ENCODE measurements around the gene STIM2.
A peak's percentile ranks its signal among the peaks of the same experiment; 100 is the strongest.
"Not testable (repeated sequence)": the region's sequence is repeated elsewhere in the genome, so short reads cannot be mapped to it uniquely, and the experiment has no call there.

STIM2 gene
- total RNA-seq = 36.7 to 97.2 (median 71.1) reads per million in 3 experiments

- DNase-seq = peak; percentile 99
Observed at GRCh38 chr4:26860157-26860921, at the start of gene STIM2. TSS of gene STIM2 (plus strand) at chr4:26860841.

GRCh38 chr4:26811571-26811970 lies 49.1 kb upstream of the STIM2 start:
- DNase-seq = not testable (repeated sequence)

DNA sequence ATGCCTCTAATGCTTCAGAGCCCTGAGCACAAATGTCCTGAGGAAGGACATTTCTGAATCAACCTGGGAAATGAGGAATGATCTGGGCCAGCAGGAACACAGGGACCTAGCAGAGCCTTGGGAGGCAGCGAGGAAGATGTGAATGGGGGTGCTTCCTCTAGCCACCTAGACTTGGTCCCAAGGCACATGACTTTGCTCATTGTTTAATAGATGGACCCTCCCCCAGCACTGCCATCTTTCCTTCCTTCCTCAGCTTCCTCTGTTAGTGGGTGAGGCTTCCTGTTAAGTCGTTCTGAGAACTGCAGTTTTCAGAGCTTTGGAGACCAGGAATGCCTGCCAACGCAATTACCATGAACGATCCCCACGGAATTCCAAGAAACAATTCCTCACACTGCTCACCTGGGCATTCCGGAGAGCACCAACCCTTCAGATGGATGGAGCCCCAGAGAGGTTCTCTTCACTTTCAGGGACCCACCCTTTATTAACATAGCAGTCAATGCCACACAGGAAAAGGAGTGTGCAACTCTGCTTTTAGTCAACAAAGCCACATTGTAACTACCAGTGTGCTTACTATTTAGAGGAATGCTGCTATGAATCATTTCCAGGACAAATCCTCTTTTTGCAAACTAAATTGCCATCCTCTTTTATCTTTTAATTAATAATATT lies 48.5 kb upstream of the STIM2 start:
- DNase-seq = no peak

DNA sequence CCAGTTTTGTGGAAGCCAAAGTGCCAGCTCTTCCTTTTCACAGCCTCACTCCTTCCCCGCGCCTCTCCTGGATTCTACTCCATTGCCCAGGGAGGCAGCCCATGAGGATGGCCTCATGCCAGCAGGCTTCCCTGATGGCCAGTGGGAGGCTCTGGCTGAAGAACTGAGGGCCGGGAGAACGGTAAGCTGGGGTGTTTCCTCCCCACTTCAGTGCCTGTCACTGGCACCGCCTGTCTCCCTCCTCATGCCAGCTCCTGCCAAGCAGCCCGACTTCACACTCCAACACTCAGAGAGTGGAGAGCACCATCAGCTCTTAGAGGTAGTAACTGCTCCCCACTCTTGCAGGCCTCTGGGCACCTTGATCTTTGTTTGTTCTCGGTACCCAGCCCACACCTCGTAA lies 46.9 kb upstream of the STIM2 start:
- no peak for DNase-seq

GRCh38 chr4:26815199-26815598 lies 45.4 kb upstream of the STIM2 start:
- DNase-seq = no peak

GRCh38 chr4:26815706-26816105 lies 44.9 kb upstream of the STIM2 start:
- DNase-seq = no peak

DNA sequence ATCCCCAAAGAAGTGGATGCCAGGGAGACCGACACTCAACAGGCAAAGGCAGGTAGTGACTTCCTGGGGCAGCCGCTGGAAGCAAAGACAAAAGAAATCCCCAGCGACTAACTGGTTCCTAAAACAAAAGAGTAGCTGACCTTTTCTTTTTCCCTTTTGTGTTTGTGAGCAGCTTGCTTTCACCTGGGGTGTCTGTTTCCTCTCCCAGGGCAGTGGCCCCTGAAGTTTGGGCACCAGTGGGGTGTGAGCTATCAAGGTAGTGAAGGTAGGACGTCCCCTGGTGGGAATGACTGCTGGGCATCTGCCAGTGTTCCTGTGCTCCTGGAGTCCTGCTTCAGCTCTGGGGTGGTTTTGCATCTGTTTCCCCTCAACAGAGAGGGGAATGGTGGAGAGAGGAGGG lies 41.6 kb upstream of the STIM2 start:
- no peak for DNase-seq

DNA sequence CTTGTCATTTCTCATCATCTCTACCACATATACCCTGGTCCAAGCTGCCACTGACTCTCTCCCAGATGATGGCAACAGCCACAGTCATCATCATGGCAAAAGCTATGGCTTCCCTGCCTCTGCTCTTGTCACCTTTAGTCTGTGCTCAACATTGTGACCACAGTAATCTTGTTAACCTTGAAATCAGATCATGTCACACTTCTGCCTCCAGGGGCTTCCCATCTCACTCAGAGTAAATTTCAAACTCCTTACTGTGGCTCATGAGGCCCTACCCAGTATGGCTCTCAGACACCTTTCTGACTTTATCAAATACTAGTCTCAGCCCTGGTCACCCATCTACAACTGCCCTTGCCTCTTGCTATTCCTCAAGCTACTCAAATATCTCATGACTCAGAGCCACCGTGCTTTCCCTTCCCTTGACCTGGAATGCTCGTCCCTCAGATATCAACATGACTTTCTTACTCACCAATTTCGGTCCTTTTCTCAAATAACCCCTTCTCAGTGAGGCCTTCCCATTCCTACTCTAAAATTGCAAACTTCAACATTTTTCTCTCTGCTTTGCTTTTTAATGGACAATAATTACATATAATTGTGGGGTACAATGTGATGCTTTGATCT lies 41.1 kb upstream of the STIM2 start:
- DNase-seq = no peak

DNA sequence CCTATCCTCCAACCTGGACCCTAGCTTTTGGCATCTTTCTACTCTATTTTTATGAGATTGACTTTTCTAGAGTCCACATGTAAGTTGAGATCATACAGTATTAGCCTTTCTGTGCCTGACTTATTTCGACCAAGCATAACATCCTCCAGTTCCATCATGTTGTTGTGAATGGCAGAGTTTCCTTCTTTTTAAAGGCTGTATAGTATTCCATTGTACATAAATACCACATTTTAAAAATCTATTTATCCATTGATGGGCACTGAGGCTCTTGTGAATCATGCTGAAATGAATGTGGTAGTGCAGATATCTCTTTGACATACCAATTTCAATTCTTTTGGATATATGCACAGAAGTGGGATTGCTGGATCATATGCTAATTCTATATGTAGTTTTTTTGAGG lies 40.3 kb upstream of the STIM2 start:
- no peak for DNase-seq

- no peak for DNase-seq
Observed at GRCh38 chr4:26821031-26821430, 39.6 kb upstream of the STIM2 start.

GRCh38 chr4:26821677-26822503 lies 38.8 kb upstream of the STIM2 start:
- no peak for DNase-seq

GRCh38 chr4:26822546-26822945 lies 38.1 kb upstream of the STIM2 start:
- DNase-seq = no peak

- DNase-seq = not testable (repeated sequence)
Observed at GRCh38 chr4:26822974-26823373, 37.7 kb upstream of the STIM2 start.

GRCh38 chr4:26823583-26823982 lies 37.1 kb upstream of the STIM2 start:
- no peak for DNase-seq

DNA sequence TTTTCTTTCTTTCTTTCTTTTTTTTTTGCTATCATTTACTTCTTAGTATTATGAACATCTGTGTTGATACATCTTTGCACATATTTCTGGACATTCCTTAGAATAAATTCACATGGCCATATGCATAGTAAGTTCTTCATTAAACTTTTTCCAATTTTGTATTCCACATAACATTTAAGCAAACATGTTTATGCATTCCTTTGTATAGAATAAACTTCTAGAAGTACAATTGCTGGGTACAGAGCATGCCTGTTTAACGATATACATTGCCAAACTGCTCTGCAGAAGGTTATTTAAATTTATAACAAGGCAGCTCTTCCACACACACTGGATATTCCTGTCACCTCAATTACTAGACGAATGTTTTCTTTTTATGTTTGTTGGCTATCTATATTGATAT lies 36.0 kb upstream of the STIM2 start:
- DNase-seq = no peak

- no peak for DNase-seq
Observed at GRCh38 chr4:26826721-26827120, 33.9 kb upstream of the STIM2 start.

DNA sequence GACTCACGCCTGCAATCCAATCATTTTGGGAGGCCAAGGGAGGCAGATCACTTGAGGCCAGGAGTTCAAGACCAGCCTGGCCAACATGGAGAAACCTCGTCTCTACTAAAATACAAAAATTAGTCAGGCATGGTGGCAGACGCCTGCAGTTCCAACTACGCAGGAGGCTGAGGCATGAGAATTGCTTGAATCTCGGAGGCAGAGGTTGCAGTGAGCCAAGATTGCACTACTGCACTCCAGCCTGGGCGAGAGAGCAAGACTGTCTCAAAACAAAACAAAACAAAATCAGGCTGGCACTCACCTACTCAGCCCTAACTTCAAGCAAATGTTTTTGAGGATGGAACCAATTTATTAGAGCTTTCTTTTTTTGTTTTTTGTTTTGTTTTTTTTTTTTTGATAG lies 33.3 kb upstream of the STIM2 start:
- DNase-seq = not testable (repeated sequence)

DNA sequence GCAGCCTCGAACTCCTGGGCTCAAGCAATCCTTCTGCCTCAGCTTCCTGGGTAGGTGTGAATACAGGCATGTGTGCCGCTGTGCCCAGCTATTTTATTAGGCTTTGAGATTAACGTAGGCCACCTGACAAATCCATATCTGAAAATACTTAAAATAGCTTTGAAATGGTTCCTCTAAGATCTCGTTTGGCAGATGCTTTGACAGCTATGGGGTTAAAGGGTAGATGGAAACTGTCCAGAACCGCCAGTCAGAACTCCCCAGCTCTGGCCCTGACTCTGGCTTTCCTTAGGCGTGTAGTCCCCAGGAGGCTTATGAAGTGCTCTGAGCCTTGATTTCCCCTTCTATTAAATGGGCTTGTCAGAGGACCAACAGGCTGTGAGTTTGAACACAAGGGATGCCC lies 32.8 kb upstream of the STIM2 start:
- DNase-seq = no peak

DNA sequence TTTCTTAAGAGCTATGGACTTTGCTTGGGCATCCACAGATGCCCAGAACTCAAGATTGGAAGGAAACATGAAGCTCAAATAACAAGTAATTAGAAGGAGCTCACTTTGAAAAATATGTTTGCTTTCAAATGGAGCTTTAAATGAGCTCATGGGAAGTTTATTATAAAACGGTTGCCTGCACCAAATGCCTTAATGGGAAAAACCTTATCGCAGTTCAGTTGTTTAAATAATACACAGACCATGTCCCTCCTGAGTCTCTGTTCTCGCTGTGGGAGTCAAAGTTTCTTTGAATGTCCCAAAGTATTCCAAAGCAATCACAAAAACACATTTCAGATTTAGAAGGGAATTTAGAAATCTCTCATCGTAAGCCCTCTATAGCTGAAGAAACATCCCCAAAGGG lies 31.6 kb upstream of the STIM2 start:
- no peak for DNase-seq

GRCh38 chr4:26830033-26830432 lies 30.6 kb upstream of the STIM2 start:
- no peak for DNase-seq

DNA sequence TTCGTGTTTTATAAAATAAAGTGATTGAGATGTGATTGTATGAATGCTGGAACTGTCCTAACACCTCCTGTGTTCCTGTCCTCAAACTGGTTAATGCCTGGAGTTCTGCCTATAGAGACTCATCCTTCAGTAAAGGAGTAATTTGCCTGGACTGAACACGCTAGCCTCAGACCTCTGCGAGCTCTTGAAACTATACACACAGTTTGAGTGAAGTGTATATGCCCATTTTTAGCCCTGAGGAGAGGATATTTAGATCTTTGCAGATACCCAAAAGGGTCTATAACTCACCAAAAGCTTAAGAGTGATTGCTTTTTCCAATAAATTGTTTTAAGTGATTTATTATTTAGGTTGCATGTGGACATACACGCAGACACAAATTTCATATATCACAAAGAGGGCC lies 29.9 kb upstream of the STIM2 start:
- no peak for DNase-seq

- DNase-seq = no peak
Observed at GRCh38 chr4:26836539-26836938, 24.1 kb upstream of the STIM2 start.

All from central memory CD4-positive, alpha-beta T cell (primary cell).